ENCODE measurements around the gene TKT.

The TKT gene

GRCh38 chr3:53178246-53178645, 77.6 kb downstream of the TKT start:
- TF ChIP-seq, protein P1, sequence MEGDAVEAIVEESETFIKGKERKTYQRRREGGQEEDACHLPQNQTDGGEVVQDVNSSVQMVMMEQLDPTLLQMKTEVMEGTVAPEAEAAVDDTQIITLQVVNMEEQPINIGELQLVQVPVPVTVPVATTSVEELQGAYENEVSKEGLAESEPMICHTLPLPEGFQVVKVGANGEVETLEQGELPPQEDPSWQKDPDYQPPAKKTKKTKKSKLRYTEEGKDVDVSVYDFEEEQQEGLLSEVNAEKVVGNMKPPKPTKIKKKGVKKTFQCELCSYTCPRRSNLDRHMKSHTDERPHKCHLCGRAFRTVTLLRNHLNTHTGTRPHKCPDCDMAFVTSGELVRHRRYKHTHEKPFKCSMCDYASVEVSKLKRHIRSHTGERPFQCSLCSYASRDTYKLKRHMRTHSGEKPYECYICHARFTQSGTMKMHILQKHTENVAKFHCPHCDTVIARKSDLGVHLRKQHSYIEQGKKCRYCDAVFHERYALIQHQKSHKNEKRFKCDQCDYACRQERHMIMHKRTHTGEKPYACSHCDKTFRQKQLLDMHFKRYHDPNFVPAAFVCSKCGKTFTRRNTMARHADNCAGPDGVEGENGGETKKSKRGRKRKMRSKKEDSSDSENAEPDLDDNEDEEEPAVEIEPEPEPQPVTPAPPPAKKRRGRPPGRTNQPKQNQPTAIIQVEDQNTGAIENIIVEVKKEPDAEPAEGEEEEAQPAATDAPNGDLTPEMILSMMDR (IDR thresholded peaks at IDR 0.05): no peak

DNA sequence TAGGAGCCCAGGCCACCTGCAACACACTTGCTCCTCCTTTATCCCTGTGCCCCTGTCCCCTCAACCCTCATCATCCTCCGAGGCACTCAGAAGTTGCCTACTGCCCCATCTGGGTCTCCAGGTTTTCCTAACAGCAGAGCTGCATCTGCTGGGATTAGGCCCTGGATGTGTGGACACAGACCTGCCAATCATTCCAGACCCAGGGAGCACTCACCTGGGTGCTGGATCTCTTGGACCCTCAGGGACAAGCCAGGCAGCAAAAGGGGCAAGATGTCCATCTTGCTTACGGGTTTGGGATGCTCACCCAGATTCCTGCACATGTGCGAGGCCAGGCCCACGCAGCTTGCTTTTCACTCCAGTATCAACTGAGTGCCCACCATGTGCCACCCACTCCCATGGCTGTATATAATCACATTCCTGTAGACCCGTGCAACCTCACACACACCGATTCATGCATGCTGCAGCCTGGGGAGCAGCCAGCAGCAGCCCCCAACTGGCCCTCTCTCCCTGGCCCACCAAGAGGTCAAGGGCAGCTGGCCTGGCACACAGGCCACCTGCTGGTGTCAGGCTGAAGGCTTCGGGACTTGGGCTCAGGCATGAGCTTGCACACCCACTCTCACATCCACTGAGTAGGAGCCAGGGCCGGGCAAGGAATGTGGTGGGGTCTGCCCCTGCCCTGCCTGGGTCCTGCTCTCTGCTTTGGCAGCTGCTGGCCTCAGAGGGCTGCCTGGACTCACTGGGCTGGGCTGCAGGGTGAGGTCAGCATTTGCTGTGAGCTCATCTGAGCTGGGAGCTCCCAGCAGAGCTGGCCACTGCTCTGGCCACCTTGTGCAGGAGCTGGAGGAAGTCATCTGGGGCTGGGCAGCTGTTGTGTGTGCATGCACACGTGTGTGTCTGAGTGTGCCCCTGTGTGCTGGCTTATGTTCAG, 79.9 kb downstream of the TKT start:
- TF ChIP-seq, protein P1 (IDR thresholded peaks at IDR 0.05): no peak
